SJCRH30 (cell line): ENCODE measurements around the gene SRSF9. TPM values are rescaled to one million over a fixed set of nuclear protein-coding genes. Genes with fewer than 3 reads are reported as not detected.
A peak's percentile ranks its signal among the peaks of the same experiment; 100 is the strongest.
"Not testable (repeated sequence)": the region's sequence is repeated elsewhere in the genome, so short reads cannot be mapped to it uniquely, and the experiment has no call there.

ENCODE experiments used
- DNase-seq, 2 experiments: peaks; one replicate each; pipeline ENCODE4 v3.0.0-alpha.2; 2015 to 2020
- H3K27ac ChIP-seq: fragments of 250-450 bp; sonication (Bioruptor Pico); 2 replicates; pipeline ENCODE4 v1.5.1; 2020; ENCODE audit warnings: mild to moderate bottlenecking, moderate library complexity
- H3K27me3 ChIP-seq: fragments of 250-450 bp; sonication (Bioruptor Pico); 2 replicates; pipeline ENCODE4 v1.5.1; 2020; ENCODE audit warnings: mild to moderate bottlenecking, moderate library complexity
- H3K36me3 ChIP-seq: fragments of 250-450 bp; sonication (Bioruptor Pico); 2 replicates; pipeline ENCODE4 v1.5.1; 2020; ENCODE audit warnings: mild to moderate bottlenecking, moderate library complexity
- H3K4me1 ChIP-seq: fragments of 250-450 bp; sonication (Bioruptor Pico); 2 replicates; pipeline ENCODE4 v1.5.1; 2020; ENCODE audit warnings: mild to moderate bottlenecking, moderate library complexity
- H3K4me3 ChIP-seq: fragments of 250-450 bp; sonication (Bioruptor Pico); 2 replicates; pipeline ENCODE4 v1.5.1; 2020; ENCODE audit warnings: mild to moderate bottlenecking, moderate library complexity
- H3K9me3 ChIP-seq: fragments of 250-450 bp; sonication (Bioruptor Pico); replicated peaks from 2 replicates; pipeline ENCODE4 v1.5.1; 2020; ENCODE audit warnings: mild to moderate bottlenecking, moderate library complexity
- total RNA-seq: library from RNA; depleted of rRNA; stranded (reverse); fragments of >200 nt; shearing (Covaris generic); gene quantifications from 2 replicates; pipeline ENCODE4 v1.2.3, GENCODE V29; 2014

Gene SRSF9
- total RNA-seq, 1 experiment from 2014 or later: 136 TPM

- DNase-seq: no peak
- no peaks in the 10 kb centered on the region for H3K36me3 ChIP-seq
These were observed 20.8 kb upstream of the SRSF9 start for GRCh38 chr12:120490325-120490724.

GRCh38 chr12:120489018-120489417 lies 19.5 kb upstream of the SRSF9 start:
- no peaks in the 10 kb centered on the region for H3K4me1 ChIP-seq
- no peaks in the 10 kb centered on the region for H3K36me3 ChIP-seq
- no peaks in the 10 kb centered on the region for H3K27me3 ChIP-seq
- no peak for DNase-seq
- H3K9me3 ChIP-seq: no peaks in the 10 kb centered on the region
- no peak overlapping the region for H3K4me3 ChIP-seq
- H3K27ac ChIP-seq: no peak overlapping the region

More at GRCh38 chr12:120490325-120490724, 20.8 kb upstream of the SRSF9 start:
- H3K9me3 ChIP-seq: no peaks in the 10 kb centered on the region
- no peaks in the 10 kb centered on the region for H3K4me1 ChIP-seq
- no peak overlapping the region for H3K4me3 ChIP-seq
- no peak overlapping the region for H3K27ac ChIP-seq
- no peaks in the 10 kb centered on the region for H3K27me3 ChIP-seq

- no peak for DNase-seq
- Histone ChIP-seq H3K4me3 (no peak overlapping the region), H3K27me3 (no peaks in the 10 kb centered on the region), H3K36me3 (no peaks in the 10 kb centered on the region), H3K4me1 (no peaks in the 10 kb centered on the region), H3K9me3 (no peaks in the 10 kb centered on the region), H3K27ac (no peak overlapping the region)
These were observed 18.6 kb upstream of the SRSF9 start for GRCh38 chr12:120488057-120488640.

- H3K27me3 ChIP-seq, DNase-seq, H3K4me3 ChIP-seq, H3K36me3 ChIP-seq, H3K27ac ChIP-seq, H3K9me3 ChIP-seq, H3K4me1 ChIP-seq: not testable (repeated sequence)
These were observed 18.0 kb upstream of the SRSF9 start for GRCh38 chr12:120487552-120487951.

GRCh38 chr12:120485961-120486881 lies 16.7 kb upstream of the SRSF9 start:
- H3K9me3 ChIP-seq: no peaks in the 10 kb centered on the region
- DNase-seq: no peak
- no peak overlapping the region for H3K27ac ChIP-seq
- no peak overlapping the region for H3K4me3 ChIP-seq
- no peaks in the 10 kb centered on the region for H3K27me3 ChIP-seq
- no peaks in the 10 kb centered on the region for H3K4me1 ChIP-seq
- no peaks in the 10 kb centered on the region for H3K36me3 ChIP-seq

GRCh38 chr12:120483621-120484020 lies 14.1 kb upstream of the SRSF9 start:
- Histone ChIP-seq H3K36me3 (no peaks in the 10 kb centered on the region), H3K27me3 (no peaks in the 10 kb centered on the region), H3K4me3 (no peak overlapping the region), H3K27ac (no peak overlapping the region), H3K4me1 (no peaks in the 10 kb centered on the region), H3K9me3 (no peaks in the 10 kb centered on the region)
- no peak for DNase-seq

- H3K27ac ChIP-seq: no peak overlapping the region
- no peaks in the 10 kb centered on the region for H3K4me1 ChIP-seq
- H3K4me3 ChIP-seq: no peak overlapping the region
- no peaks in the 10 kb centered on the region for H3K36me3 ChIP-seq
- DNase-seq: no peak
- H3K27me3 ChIP-seq: no peaks in the 10 kb centered on the region
- H3K9me3 ChIP-seq: no peaks in the 10 kb centered on the region
These were observed 11.6 kb upstream of the SRSF9 start for GRCh38 chr12:120481022-120481767.

GRCh38 chr12:120480211-120480610 lies 10.7 kb upstream of the SRSF9 start:
- Histone ChIP-seq H3K4me3 (no peak overlapping the region), H3K36me3 (no peaks in the 10 kb centered on the region), H3K9me3 (no peaks in the 10 kb centered on the region), H3K27me3 (no peaks in the 10 kb centered on the region), H3K27ac (no peak overlapping the region), H3K4me1 (no peaks in the 10 kb centered on the region)
- DNase-seq: no peak

GRCh38 chr12:120479458-120479857 lies 9.9 kb upstream of the SRSF9 start:
- Histone ChIP-seq H3K9me3 (no peaks in the 10 kb centered on the region), H3K27me3 (no peaks in the 10 kb centered on the region), H3K36me3 (no peaks in the 10 kb centered on the region), H3K4me3 (no peak overlapping the region), H3K4me1 (no peaks in the 10 kb centered on the region), H3K27ac (no peak overlapping the region)
- DNase-seq: no peak

GRCh38 chr12:120475643-120476042 lies 6.1 kb upstream of the SRSF9 start:
- H3K36me3 ChIP-seq: no peaks in the 10 kb centered on the region
- no peaks in the 10 kb centered on the region for H3K4me1 ChIP-seq

GRCh38 chr12:120474616-120474960 lies 5.0 kb upstream of the SRSF9 start:
- Histone ChIP-seq H3K27ac (no peak overlapping the region), H3K4me3 (no peak overlapping the region), H3K9me3 (no peaks in the 10 kb centered on the region), H3K4me1 (no peaks in the 10 kb centered on the region), H3K36me3 (no peaks in the 10 kb centered on the region), H3K27me3 (no peaks in the 10 kb centered on the region)
- no peak for DNase-seq

More at GRCh38 chr12:120475643-120476042, 6.1 kb upstream of the SRSF9 start:
- Histone ChIP-seq H3K27ac (no peak overlapping the region), H3K4me3 (no peak overlapping the region), H3K9me3 (no peaks in the 10 kb centered on the region), H3K27me3 (no peaks in the 10 kb centered on the region)
- no peak for DNase-seq

- DNase-seq: no peak
- Histone ChIP-seq H3K27me3 (no peaks in the 10 kb centered on the region), H3K27ac (no peak overlapping the region), H3K9me3 (no peaks in the 10 kb centered on the region), H3K4me3 (no peak overlapping the region), H3K4me1 (no peaks in the 10 kb centered on the region), H3K36me3 (no peaks in the 10 kb centered on the region)
These were observed 4.5 kb upstream of the SRSF9 start for GRCh38 chr12:120473807-120474615.

GRCh38 chr12:120472521-120472920 lies 3.0 kb upstream of the SRSF9 start:
- Histone ChIP-seq H3K4me3 (no peak overlapping the region), H3K36me3 (peaks cover under 1% of the 10 kb centered on the region), H3K9me3 (no peaks in the 10 kb centered on the region), H3K27me3 (no peaks in the 10 kb centered on the region), H3K27ac (no peak overlapping the region), H3K4me1 (no peaks in the 10 kb centered on the region)
- no peak for DNase-seq

GRCh38 chr12:120470150-120470784 lies 719 bp upstream of the SRSF9 start:
- no peak overlapping the region for H3K27ac ChIP-seq
- H3K27me3 ChIP-seq: no peaks in the 10 kb centered on the region
- H3K4me3 ChIP-seq: peak overlapping the region; percentile 92
- no peak for DNase-seq
- H3K9me3 ChIP-seq: no peaks in the 10 kb centered on the region
- H3K36me3 ChIP-seq: peaks cover 21% of the 10 kb centered on the region
- H3K4me1 ChIP-seq: no peaks in the 10 kb centered on the region
